WTC11 (cell line): ENCODE measurements around the gene ALAS1. TPM values are rescaled to one million over a fixed set of nuclear protein-coding genes. Genes with fewer than 3 reads are reported as not detected.
A peak's percentile ranks its signal among the peaks of the same experiment; 100 is the strongest.

ENCODE experiments used
- E2F4 ChIP-seq: sonication (generic); formaldehyde crosslinking; IDR thresholded peaks from 2 replicates; pipeline ENCODE4 v1.8.1; 2022; ENCODE audit warnings: low read depth, mild to moderate bottlenecking, moderate library complexity, missing genetic modification reagents, borderline replicate concordance
- E2F5 ChIP-seq: sonication (generic); formaldehyde crosslinking; IDR thresholded peaks from 2 replicates; pipeline ENCODE4 v1.8.1; 2022; ENCODE audit warnings: mild to moderate bottlenecking, moderate library complexity, missing genetic modification reagents
- ELF4 ChIP-seq: sonication (generic); formaldehyde crosslinking; IDR thresholded peaks from 2 replicates; pipeline ENCODE4 v1.8.1; 2022; ENCODE audit warnings: low read depth, mild to moderate bottlenecking, moderate library complexity, missing genetic modification reagents
- EMX1 ChIP-seq: fragments of 250-450 bp; sonication (Bioruptor Pico); IDR thresholded peaks from 2 replicates; pipeline ENCODE4 v1.8.0; 2021; ENCODE audit warnings: mild to moderate bottlenecking
- FOXK1 ChIP-seq: sonication (generic); formaldehyde crosslinking; IDR thresholded peaks from 2 replicates; pipeline ENCODE4 v1.8.0; 2022; ENCODE audit warnings: mild to moderate bottlenecking, moderate library complexity, missing genetic modification reagents
- GABPB1 ChIP-seq: sonication (generic); formaldehyde crosslinking; IDR thresholded peaks from 2 replicates; pipeline ENCODE4 v1.8.1; 2023; ENCODE audit warnings: mild to moderate bottlenecking, missing genetic modification reagents
- GRHL2 ChIP-seq: fragments of 250-450 bp; sonication (Bioruptor Pico); IDR thresholded peaks from 2 replicates; pipeline ENCODE4 v1.8.0; 2022; ENCODE audit warnings: mild to moderate bottlenecking, moderate library complexity; ENCODE audit not compliant: insufficient replicate concordance, severe bottlenecking
- GTF2I ChIP-seq: fragments of 250-450 bp; sonication (Bioruptor Pico); conservative IDR thresholded peaks from 2 replicates; pipeline ENCODE4 v1.4.0; 2021; ENCODE audit warnings: mild to moderate bottlenecking
- HMGA2 ChIP-seq: fragments of 250-450 bp; sonication (Bioruptor Pico); IDR thresholded peaks from 2 replicates; pipeline ENCODE4 v1.4.0; 2021; ENCODE audit warnings: mild to moderate bottlenecking, moderate library complexity
- HMGXB4 ChIP-seq: sonication (generic); formaldehyde crosslinking; IDR thresholded peaks from 2 replicates; pipeline ENCODE4 v1.8.1; 2023; ENCODE audit warnings: mild to moderate bottlenecking, moderate library complexity, missing genetic modification reagents
- IRF2 ChIP-seq: sonication (generic); formaldehyde crosslinking; IDR thresholded peaks from 2 replicates; pipeline ENCODE4 v1.8.0; 2022; ENCODE audit warnings: low read depth, missing genetic modification reagents, borderline replicate concordance
- NFE2L1 ChIP-seq: sonication (generic); formaldehyde crosslinking; IDR thresholded peaks from 2 replicates; pipeline ENCODE4 v1.8.1; 2023; ENCODE audit warnings: missing genetic modification reagents
- NR1H2 ChIP-seq: sonication (generic); formaldehyde crosslinking; IDR thresholded peaks from 2 replicates; pipeline ENCODE4 v1.9.0; 2021; ENCODE audit warnings: mild to moderate bottlenecking, moderate library complexity, missing genetic modification reagents
- NR2C2 ChIP-seq: sonication (generic); formaldehyde crosslinking; IDR thresholded peaks from 2 replicates; pipeline ENCODE4 v1.8.0; 2022; ENCODE audit warnings: mild to moderate bottlenecking, missing genetic modification reagents
- RELA ChIP-seq: sonication (generic); formaldehyde crosslinking; IDR thresholded peaks from 2 replicates; pipeline ENCODE4 v1.8.1; 2022; ENCODE audit warnings: missing genetic modification reagents, mild to moderate bottlenecking, borderline replicate concordance
- SMAD4 ChIP-seq: sonication (generic); formaldehyde crosslinking; IDR thresholded peaks from 2 replicates; pipeline ENCODE4 v1.8.0; 2022; ENCODE audit warnings: mild to moderate bottlenecking, missing genetic modification reagents
- TCF7 ChIP-seq: sonication (generic); formaldehyde crosslinking; IDR thresholded peaks from 2 replicates; pipeline ENCODE4 v1.8.0; 2022; ENCODE audit warnings: mild to moderate bottlenecking, low read depth, missing genetic modification reagents, moderate library complexity
- TEAD4 ChIP-seq: sonication (generic); formaldehyde crosslinking; IDR thresholded peaks from 2 replicates; pipeline ENCODE4 v1.8.0; 2022; ENCODE audit warnings: mild to moderate bottlenecking, missing genetic modification reagents
- USF1 ChIP-seq: sonication (generic); formaldehyde crosslinking; IDR thresholded peaks from 2 replicates; pipeline ENCODE4 v1.8.0; 2022; ENCODE audit warnings: mild to moderate bottlenecking, missing genetic modification reagents
- ZNF219 ChIP-seq: sonication (generic); formaldehyde crosslinking; IDR thresholded peaks from 2 replicates; pipeline ENCODE4 v1.8.0; 2023; ENCODE audit warnings: missing genetic modification reagents, mild to moderate bottlenecking, borderline replicate concordance
- ZNF671 ChIP-seq: fragments of 250-450 bp; sonication (Bioruptor Pico); IDR thresholded peaks from 2 replicates; pipeline ENCODE4 v1.8.0; 2021; ENCODE audit warnings: mild to moderate bottlenecking
- total RNA-seq: library from RNA; stranded (reverse); gene quantifications from 3 replicates; pipeline ENCODE4 v1.2.3, GENCODE V29; 2021
- TF ChIP-seq, protein P1 (sequence below): sonication (generic); formaldehyde crosslinking; IDR thresholded peaks from 2 replicates; pipeline ENCODE4 v1.8.0; 2022; ENCODE audit warnings: missing genetic modification reagents
- TF ChIP-seq, protein P2 (sequence below): sonication (generic); formaldehyde crosslinking; IDR thresholded peaks from 2 replicates; pipeline ENCODE4 v1.8.0; 2022; ENCODE audit warnings: mild to moderate bottlenecking, missing genetic modification reagents
- TF ChIP-seq, protein P3 (sequence below): sonication (generic); formaldehyde crosslinking; IDR thresholded peaks from 2 replicates; pipeline ENCODE4 v1.8.1; 2022; ENCODE audit warnings: missing genetic modification reagents, borderline replicate concordance
- TF ChIP-seq, protein P4 (sequence below): sonication (generic); formaldehyde crosslinking; IDR thresholded peaks from 2 replicates; pipeline ENCODE4 v1.8.1; 2022; ENCODE audit warnings: low read depth, missing genetic modification reagents, borderline replicate concordance

The ALAS1 gene
- total RNA-seq, 1 experiment from 2014 or later: 39.1 TPM

DNA sequence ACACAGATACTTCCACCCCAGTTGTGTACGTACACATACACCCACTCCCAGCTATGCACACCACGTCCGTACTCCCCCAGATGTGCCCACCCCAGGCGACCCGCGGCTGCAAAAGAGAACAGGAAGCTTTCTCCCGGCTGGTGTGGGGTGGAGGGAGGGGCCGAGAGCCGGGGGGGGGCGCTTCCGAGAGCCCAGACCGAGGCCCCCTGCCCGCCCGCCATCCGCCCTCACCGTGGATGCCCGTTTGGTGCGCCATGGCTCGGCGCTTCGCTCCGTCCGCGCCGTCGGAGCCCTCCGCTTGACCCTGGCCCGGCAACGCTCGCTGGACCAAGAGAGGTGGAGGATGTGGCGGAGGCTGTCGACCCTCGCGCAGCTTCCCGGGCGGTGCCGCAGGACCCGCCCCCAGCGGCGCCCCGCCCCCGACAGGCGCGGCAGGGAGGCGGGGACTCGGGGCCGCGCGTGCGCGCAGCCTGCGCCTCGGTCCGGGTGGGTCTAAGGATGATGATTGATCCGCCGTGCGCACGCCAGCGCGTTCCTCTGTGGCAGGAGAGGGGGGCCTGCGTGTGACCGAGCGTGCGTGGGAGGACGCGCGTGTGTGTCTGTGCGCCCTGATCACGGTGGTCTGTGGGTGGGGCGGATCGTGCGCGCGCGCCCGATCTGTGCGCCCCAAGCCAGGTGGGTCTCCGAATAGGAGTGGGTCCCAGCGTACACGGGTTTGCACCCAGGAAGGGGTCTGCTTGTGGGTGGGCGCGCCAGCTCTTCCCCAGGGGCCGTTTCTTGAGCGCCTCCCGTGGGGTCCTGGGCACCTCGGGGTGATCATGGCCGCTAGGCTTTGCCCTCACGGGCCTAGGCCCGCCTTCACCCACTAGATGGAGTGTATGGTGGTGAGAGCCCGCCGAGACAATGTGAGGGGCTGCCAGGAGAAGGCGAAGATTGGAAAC lies 41.1 kb downstream of the ALAS1 start, which contains the start of gene TWF2 (continued):
- TF ChIP-seq, protein P1, sequence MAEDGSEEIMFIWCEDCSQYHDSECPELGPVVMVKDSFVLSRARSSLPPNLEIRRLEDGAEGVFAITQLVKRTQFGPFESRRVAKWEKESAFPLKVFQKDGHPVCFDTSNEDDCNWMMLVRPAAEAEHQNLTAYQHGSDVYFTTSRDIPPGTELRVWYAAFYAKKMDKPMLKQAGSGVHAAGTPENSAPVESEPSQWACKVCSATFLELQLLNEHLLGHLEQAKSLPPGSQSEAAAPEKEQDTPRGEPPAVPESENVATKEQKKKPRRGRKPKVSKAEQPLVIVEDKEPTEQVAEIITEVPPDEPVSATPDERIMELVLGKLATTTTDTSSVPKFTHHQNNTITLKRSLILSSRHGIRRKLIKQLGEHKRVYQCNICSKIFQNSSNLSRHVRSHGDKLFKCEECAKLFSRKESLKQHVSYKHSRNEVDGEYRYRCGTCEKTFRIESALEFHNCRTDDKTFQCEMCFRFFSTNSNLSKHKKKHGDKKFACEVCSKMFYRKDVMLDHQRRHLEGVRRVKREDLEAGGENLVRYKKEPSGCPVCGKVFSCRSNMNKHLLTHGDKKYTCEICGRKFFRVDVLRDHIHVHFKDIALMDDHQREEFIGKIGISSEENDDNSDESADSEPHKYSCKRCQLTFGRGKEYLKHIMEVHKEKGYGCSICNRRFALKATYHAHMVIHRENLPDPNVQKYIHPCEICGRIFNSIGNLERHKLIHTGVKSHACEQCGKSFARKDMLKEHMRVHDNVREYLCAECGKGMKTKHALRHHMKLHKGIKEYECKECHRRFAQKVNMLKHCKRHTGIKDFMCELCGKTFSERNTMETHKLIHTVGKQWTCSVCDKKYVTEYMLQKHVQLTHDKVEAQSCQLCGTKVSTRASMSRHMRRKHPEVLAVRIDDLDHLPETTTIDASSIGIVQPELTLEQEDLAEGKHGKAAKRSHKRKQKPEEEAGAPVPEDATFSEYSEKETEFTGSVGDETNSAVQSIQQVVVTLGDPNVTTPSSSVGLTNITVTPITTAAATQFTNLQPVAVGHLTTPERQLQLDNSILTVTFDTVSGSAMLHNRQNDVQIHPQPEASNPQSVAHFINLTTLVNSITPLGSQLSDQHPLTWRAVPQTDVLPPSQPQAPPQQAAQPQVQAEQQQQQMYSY (CRISPR knock-in tag): no peak
- TF ChIP-seq, protein P2, sequence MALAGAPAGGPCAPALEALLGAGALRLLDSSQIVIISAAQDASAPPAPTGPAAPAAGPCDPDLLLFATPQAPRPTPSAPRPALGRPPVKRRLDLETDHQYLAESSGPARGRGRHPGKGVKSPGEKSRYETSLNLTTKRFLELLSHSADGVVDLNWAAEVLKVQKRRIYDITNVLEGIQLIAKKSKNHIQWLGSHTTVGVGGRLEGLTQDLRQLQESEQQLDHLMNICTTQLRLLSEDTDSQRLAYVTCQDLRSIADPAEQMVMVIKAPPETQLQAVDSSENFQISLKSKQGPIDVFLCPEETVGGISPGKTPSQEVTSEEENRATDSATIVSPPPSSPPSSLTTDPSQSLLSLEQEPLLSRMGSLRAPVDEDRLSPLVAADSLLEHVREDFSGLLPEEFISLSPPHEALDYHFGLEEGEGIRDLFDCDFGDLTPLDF (CRISPR knock-in tag): peak; percentile 45; the same call in 1 of the 2 replicates
- TF ChIP-seq GTF2I (CRISPR knock-in tag) (no peak), TCF7 (CRISPR knock-in tag) (no peak), GABPB1 (CRISPR knock-in tag) (no peak; the same call in 1 of the 2 replicates), RELA (CRISPR knock-in tag) (no peak), NFE2L1 (CRISPR knock-in tag) (no peak), EMX1 (CRISPR knock-in tag) (no peak), TEAD4 (CRISPR knock-in tag) (no peak), ZNF219 (CRISPR knock-in tag) (0 out of 2 replicates have a peak, but pooled peaks have one; percentile 34), ELF4 (CRISPR knock-in tag) (no peak), ZNF671 (no peak), FOXK1 (CRISPR knock-in tag) (no peak), NR2C2 (CRISPR knock-in tag) (no peak), IRF2 (CRISPR knock-in tag) (no peak), HMGA2 (no peak), E2F4 (CRISPR knock-in tag) (no peak), SMAD4 (no peak), HMGXB4 (CRISPR knock-in tag) (peak; percentile 84), NR1H2 (CRISPR knock-in tag) (no peak), GRHL2 (CRISPR knock-in tag) (no peak), E2F5 (0 out of 2 replicates have a peak, but pooled peaks have one; percentile 45), USF1 (no peak; the same call in 1 of the 2 replicates)
- TF ChIP-seq, protein P3, sequence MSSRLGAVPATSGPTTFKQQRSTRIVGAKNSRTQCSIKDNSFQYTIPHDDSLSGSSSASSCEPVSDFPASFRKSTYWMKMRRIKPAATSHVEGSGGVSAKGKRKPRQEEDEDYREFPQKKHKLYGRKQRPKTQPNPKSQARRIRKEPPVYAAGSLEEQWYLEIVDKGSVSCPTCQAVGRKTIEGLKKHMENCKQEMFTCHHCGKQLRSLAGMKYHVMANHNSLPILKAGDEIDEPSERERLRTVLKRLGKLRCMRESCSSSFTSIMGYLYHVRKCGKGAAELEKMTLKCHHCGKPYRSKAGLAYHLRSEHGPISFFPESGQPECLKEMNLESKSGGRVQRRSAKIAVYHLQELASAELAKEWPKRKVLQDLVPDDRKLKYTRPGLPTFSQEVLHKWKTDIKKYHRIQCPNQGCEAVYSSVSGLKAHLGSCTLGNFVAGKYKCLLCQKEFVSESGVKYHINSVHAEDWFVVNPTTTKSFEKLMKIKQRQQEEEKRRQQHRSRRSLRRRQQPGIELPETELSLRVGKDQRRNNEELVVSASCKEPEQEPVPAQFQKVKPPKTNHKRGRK (CRISPR knock-in tag): no peak
- TF ChIP-seq, protein P4, sequence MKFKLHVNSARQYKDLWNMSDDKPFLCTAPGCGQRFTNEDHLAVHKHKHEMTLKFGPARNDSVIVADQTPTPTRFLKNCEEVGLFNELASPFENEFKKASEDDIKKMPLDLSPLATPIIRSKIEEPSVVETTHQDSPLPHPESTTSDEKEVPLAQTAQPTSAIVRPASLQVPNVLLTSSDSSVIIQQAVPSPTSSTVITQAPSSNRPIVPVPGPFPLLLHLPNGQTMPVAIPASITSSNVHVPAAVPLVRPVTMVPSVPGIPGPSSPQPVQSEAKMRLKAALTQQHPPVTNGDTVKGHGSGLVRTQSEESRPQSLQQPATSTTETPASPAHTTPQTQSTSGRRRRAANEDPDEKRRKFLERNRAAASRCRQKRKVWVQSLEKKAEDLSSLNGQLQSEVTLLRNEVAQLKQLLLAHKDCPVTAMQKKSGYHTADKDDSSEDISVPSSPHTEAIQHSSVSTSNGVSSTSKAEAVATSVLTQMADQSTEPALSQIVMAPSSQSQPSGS (CRISPR knock-in tag): no peak
